DMS114 treated with DMSO at 0.1 percent for 48 hours (cell line): ENCODE results near the gene RALGPS1.

ENCODE experiments used
- DNase-seq: peaks from one replicate; lab custom pipeline; 2025; ENCODE audit not compliant: unreplicated experiment; lab: John Stamatoyannopoulos, UW

RALGPS1 gene

GRCh38 chr9:127241354-127241753 is 326.8 kb downstream of the RALGPS1 start:
- no peak for DNase-seq

- DNase-seq = peak; percentile 91
These were observed 330.3 kb downstream of the RALGPS1 start for GRCh38 chr9:127244609-127245601.

GRCh38 chr9:127245637-127246164 is 331.1 kb downstream of the RALGPS1 start:
- DNase-seq = no peak

DNA sequence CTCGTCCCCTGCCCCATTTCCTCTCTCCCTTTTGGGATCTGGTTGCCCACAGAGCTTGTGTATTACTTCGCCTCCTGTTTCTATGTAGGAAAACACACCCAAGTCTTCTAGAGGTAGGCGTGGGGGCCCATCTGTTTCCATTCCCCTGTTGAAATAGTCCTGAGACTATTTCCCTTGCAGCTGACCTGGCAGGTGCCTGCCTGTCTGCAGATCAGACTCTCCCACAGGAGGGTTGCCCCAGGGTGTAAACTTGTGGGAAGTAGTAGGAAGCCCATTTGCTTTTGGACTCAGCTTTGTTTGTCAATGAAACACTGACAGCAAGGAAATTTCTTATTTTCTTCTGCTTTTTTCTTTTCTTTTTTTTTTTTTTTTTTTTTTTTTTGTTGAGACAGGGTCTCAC is 333.7 kb downstream of the RALGPS1 start:
- no peak for DNase-seq

- DNase-seq = no peak
These were observed 335.3 kb downstream of the RALGPS1 start for GRCh38 chr9:127249877-127250276.

DNA sequence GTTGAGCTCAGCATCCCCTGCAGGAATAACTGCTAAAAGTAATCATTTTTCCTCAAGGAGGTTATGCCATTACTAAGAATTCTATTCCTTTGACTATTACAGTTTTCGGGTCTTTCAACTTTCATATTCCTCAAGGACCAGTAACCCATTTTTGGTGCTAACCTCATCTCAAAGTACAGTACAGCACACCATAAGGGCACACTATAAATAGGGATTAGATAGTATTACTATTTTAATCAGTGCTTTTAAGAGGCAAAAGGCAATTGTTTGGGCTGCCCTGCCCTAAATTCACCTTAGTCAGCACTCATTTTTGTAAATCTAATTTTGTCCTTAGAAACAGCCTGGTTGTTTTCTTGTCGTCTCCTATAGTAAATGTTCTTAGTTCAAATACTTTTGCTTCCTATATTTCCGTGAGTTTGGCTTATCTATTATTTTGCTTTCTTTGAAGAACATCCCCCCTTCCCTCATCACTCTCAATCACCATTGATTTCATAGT is 336.4 kb downstream of the RALGPS1 start:
- no peak for DNase-seq

DNA sequence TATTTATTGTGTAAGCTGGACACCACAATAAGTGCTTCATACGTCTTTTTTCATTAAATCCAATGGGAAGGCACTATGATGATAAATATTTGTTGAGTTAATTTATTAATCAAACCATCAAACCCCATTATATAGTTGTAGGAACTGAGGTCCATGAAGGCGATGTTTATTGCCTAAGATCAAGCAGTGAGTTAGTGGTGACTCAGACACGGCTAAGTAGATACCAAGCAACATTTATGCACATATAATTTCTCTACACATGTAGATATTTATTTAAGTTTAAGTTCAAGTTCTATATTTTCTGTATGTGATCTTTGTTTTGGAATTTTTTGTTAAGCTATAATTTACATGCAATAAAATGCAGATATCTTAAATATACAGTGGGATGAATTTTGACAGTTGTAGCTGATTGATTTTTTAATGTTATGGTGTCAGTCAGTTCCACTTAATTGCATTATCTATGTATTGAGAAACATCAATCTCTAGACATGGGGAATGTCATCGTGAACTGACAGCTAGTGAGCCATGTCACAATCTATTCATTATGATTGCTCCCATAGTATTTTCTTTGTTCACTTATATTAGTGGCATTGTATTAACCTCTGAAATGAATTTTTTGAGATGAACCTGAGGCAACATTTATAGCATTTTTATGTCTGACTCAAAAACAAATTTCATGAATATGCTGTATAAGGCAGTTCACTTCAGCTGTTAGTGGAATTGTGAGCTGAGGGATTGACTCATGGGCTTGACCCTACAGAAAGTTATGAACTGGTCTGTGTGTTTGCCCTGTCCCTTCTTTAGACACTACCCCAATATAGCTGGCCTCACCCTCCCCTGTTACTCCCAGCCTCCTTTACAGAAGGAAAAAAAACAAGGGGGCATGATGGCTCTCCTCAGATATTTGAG is 338.1 kb downstream of the RALGPS1 start:
- DNase-seq = no peak

DNA sequence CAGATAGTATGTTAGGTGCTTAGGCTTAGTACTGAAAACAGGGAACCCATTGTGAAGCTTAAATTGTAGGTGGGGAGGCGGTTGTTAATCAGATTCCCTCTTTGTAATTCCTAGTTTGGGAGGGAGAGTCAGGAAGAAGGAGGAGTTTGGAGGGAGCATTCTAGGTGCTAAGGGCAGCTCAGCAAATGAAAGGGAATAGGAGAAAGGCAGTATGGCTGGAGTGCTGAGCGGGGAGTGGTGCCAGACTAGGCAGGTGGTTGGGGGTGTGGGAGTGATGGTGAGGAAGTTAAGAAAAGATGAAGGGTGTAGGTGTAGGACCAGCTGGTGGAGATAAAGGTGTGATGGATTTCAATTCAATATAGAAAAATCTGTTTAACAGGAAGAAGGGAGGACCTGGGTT is 338.9 kb downstream of the RALGPS1 start:
- DNase-seq = no peak

DNA sequence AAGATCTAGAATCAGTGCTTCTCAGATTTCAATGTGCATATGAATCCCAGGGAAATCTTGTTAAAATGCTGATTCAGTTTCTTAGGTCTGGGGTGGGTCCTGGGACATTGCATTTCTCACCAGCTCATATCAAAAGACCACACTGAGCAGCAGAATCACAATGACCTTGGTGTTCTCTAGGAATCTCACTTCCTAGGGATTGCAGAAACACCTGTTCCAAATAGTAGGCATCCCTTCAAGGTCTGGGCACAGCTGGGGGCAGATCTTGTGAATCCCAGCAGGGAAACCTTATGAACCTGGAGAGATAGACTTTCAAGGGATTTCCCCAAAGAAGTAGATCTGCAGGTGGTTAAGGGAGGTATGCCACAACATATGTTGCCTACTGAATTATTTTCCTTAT is 341.1 kb downstream of the RALGPS1 start:
- DNase-seq = no peak

DNA sequence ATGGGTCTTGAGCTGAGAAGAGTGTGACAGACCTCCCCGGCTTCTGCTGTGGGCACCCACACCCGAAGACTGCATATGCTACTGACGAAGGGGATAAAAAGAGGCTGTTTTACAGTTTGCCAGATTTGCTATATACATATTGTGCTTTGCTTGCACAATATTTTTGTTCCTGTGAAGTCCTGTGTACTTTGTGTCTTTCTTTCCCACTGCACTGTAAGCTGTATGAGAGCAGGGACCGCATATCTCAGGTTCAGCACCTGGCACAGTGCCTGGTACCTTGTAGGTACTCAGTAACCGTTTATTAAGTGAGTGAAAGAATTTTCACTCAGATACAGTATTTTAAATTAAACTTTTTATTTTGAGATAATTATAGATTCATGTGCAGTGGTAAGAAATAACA is 341.7 kb downstream of the RALGPS1 start:
- DNase-seq = no peak

DNA sequence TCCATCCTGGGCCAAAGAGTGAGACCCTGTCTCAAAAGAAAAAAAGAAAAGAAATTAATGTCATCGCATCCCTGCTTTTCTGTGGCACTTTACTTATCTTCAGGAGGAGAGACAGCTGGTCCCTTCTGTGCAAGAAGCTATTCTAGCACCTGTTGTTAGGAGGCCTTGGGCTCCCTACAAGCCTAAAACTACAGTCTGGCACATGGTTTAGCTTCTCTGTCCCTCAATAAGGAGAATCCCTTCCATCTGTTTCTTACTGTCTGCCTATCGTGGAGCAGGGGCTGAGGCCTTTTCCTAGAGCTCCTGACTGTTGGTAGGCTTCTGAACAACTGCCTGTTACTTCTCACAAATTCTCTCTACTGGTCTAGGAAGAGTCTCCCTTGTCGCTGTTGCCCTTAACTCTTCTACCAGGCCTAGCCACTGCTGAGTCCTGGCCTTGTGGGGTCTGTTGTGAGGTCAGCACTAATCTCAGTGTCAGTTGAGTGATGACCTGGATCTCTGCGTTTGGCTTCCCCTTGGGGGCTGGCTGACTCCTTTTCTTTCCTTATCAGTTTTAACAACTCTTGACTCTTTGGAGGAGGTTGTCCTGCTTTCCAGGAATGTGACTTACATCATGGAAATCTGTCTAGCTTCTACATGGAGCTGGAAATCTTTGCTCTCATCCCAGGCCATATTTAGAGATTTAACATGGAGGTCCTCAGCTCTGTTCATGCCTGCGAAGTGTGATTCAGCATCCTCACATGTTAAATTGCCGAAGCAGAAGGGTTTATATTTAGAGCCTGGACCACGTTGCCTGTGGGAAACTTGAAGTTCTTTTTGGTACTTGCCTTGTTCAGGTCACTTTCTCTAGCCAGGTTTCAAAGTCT is 344.3 kb downstream of the RALGPS1 start:
- no peak for DNase-seq

DNA sequence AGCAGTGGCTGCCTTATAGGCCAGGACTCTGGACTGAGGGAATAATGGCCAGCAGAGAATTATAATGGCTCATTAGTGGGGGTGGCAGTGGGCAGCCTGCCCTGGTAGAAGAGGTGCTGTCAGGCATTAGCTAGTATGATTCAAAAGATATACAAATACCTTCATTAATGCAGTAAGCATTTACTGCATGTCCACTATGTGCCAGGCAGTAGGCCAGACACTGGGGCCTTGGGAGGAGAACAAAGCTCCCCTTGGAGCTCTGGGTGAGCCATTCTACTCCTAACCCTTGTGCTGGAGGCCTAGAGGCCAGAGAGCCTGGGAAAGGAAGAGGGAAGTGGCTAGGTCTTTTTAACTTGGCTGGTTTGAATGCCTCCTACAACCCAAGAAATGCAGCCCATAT is 348.0 kb downstream of the RALGPS1 start:
- DNase-seq = no peak

DNA sequence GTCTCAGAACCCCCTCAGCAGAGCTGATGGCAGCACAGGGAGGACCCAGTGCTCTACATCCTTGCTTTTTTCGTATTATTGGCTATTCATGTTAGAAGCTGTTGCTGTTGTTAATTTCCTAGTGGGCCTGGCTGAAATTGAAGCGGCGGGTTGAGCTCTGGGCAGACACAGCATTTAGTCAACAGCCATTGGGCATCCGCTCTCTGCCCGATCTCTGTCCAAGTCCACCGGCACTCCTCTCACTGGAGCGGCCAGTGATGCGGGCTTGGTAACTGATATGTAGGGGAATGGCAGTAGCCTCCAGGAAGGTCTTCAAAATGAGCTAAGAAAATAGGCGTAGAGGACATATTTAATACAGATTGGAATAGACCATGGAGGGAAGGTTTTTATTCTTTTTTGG is 348.7 kb downstream of the RALGPS1 start:
- no peak for DNase-seq

DNA sequence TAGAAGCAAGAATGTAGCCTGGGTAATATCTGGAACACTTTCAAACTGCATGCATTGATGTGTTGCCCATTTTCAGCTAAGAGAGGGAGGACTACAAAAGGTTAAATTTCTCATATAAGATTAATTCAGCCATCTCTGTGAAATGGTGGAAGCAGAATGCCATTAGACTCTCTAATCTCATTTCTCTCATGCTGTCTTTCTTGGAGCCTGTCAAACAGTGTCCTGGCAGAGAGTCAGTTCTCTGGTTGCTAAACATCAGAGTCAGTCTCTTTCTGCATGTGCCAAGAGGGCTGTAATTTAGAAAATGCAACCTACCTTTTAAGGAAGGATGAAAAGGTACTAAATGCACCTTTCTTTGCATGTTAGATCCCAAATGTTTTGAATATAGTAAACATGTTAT is 349.1 kb downstream of the RALGPS1 start:
- DNase-seq = no peak

GRCh38 chr9:127264462-127265219 is 350.1 kb downstream of the RALGPS1 start, which contains the start of gene GARNL3:
Gene GARNL3 (plus strand): TSS chr9:127264774. CDS start chr9:127264878, 104 bp downstream.
- no peak for DNase-seq

DNA sequence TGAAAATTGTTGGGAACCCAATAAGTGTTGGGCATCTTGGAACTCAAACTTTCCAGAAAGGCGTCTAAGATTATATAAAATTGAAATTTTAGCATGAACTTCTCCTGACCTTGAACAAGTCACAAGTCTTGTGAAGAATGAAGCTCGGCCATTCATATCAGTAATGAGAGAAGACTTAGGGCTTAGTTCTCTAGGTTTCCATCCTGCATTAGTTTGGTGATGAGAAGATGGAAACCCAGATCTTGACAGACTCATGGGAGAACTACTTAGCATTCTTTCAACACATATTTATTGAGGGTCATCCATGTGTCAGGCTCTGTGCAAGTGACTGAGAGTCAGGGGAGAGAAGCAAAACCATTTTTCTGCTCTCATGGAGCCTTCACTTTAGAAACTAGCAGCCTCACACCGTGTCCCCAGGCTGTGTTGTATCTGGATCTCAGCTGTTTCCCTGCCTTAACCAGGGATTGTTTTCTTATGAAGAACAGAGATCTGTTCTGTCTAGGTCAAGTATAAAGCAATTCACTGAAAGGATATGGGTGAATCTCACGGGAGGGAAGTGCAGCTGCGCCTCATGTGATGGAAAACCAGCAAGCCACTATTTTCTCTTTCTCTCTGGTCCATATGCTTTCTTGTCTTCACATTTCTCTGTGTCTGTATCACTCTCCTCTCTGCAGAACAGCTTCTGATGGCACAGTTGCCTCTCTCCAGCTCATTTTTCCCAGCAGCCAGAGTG is 353.4 kb downstream of the RALGPS1 start:
- no peak for DNase-seq

DNA sequence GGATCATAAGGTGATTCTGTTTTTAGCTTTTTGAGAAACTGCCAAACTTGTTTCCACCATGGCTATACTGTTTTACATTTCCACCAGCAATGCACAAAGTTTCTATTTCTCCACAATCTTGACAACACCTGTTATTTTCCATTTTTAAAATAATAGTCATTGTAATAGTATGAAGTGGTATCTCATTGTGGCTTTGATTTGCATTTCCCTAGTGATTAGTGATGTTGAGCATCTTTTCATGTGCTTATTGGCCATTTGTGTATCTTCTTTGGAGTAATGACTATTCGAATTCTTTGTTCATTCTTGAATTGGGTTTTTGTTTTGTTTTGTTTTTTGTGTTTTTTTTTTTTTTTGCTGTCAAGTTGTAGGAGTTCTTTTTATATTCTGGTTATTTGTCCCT is 354.9 kb downstream of the RALGPS1 start:
- DNase-seq = no peak
